Right renal cortex interstitium (tissue), 3 donors: ENCODE results near the gene CXCL12. TPM values are rescaled to one million over a fixed set of nuclear protein-coding genes. Genes with fewer than 3 reads are reported as not detected.
A peak's percentile ranks its signal among the peaks of the same experiment; 100 is the strongest.

Experiments
- DNase-seq, 3 donors: peaks; one replicate each; pipeline ENCODE4 v3.0.0-alpha.2; 2013; ENCODE audit warnings: low read depth in 3 of 3, low spot score in 2 of 3
- polyA plus RNA-seq, 3 donors: library from polyadenylated mRNA; unstranded; fragments of 120-200 nt; gene quantifications; one replicate each; pipeline ENCODE4 v1.2.1, GENCODE V29; 2013; ENCODE audit not compliant: insufficient read length in 3 of 3

Gene CXCL12
- polyA plus RNA-seq, 3 donors: 367 to 513 (median 446) TPM

GRCh38 chr10:44339218-44339617 is 45.7 kb downstream of the CXCL12 start:
- DNase-seq: peak in 2 of 3 donors; percentile 32 to 55

- DNase-seq: no peak
These were observed 47.8 kb downstream of the CXCL12 start for GRCh38 chr10:44337081-44337480.

GRCh38 chr10:44335330-44336021 is 49.4 kb downstream of the CXCL12 start:
- no peak for DNase-seq

- DNase-seq: no peak
These were observed 50.2 kb downstream of the CXCL12 start for GRCh38 chr10:44334621-44335184.

- DNase-seq: no peak
These were observed 50.8 kb downstream of the CXCL12 start for GRCh38 chr10:44334091-44334490.

GRCh38 chr10:44333511-44333910 is 51.4 kb downstream of the CXCL12 start:
- DNase-seq: no peak

- no peak for DNase-seq
These were observed 52.4 kb downstream of the CXCL12 start for GRCh38 chr10:44332465-44332864.

- DNase-seq: no peak
These were observed 54.5 kb downstream of the CXCL12 start for GRCh38 chr10:44330431-44330830.

GRCh38 chr10:44327461-44327860 is 57.4 kb downstream of the CXCL12 start:
- DNase-seq: no peak
